Chondrocyte (in vitro differentiated cells): Measurements from ENCODE around the gene KRTAP10-11. TPM values are rescaled to one million over a fixed set of nuclear protein-coding genes. Genes with fewer than 3 reads are reported as not detected.
"Not testable (repeated sequence)": the region's sequence is repeated elsewhere in the genome, so short reads cannot be mapped to it uniquely, and the experiment has no call there.

Source experiments
- DNase-seq: peaks from one replicate; pipeline ENCODE4 v3.0.0; 2021; ENCODE audit warnings: mixed read lengths, low spot score
- H3K27ac Mint-ChIP-seq: one replicate; pipeline ENCODE4 v1.8.0; 2021; ENCODE audit warnings: mild to moderate bottlenecking, moderate library complexity, mixed read lengths; ENCODE audit not compliant: unreplicated experiment
- H3K27me3 Mint-ChIP-seq: 2 replicates; pipeline ENCODE4 v1.8.0; 2021; ENCODE audit warnings: low read depth, mixed read lengths
- H3K36me3 Mint-ChIP-seq: 2 replicates; pipeline ENCODE4 v1.8.0; 2021; ENCODE audit warnings: low read depth, mixed read lengths
- H3K4me1 Mint-ChIP-seq: 2 replicates; pipeline ENCODE4 v1.8.0; 2021; ENCODE audit warnings: low read depth, mild to moderate bottlenecking, mixed read lengths
- H3K4me3 Mint-ChIP-seq: one replicate; pipeline ENCODE4 v1.8.0; 2021; ENCODE audit warnings: mild to moderate bottlenecking, moderate library complexity, mixed read lengths; ENCODE audit not compliant: unreplicated experiment
- H3K9me3 Mint-ChIP-seq: 2 replicates; pipeline ENCODE4 v1.8.0; 2021; ENCODE audit warnings: low read depth, mixed read lengths
- CTCF ChIP-seq: fragments of 200-600 bp; sonication (generic); IDR thresholded peaks from 2 replicates; pipeline ENCODE4 v1.5.0; 2021; ENCODE audit warnings: antibody characterized with exemption, mild to moderate bottlenecking, moderate library complexity
- total RNA-seq: library from RNA; stranded (reverse); gene quantifications from 3 replicates; pipeline ENCODE4 v1.2.1, GENCODE V29; 2021

Gene KRTAP10-11
- total RNA-seq, 1 donor from 2014 or later: not detected

- Mint-ChIP-seq H3K36me3 (peaks cover 13% of the 10 kb centered on the region), H3K4me1 (no peaks in the 10 kb centered on the region), H3K9me3 (peaks cover 40% of the 10 kb centered on the region), H3K4me3 (no peak overlapping the region), H3K27me3 (peaks cover 8% of the 10 kb centered on the region), H3K27ac (no peak overlapping the region)
- TF ChIP-seq CTCF: no peak
- DNase-seq: no peak
These were observed 20.0 kb upstream of the KRTAP10-11 start for GRCh38 chr21:44626262-44626661.

- Mint-ChIP-seq H3K27ac (no peak within 1 kb of the TSS), H3K4me1 (no peaks in the 10 kb centered on the region), H3K27me3 (peaks cover 8% of the 10 kb centered on the region), H3K4me3 (no peak within 1 kb of the TSS), H3K9me3 (peaks cover 45% of the 10 kb centered on the region), H3K36me3 (peaks cover 15% of the 10 kb centered on the region)
- no peak for TF ChIP-seq CTCF
- DNase-seq: no peak
These were observed 19.5 kb upstream of the KRTAP10-11 start, which contains the start of gene KRTAP10-9 for GRCh38 chr21:44626673-44627143. TSS of gene KRTAP10-9 (plus strand) at chr21:44627093. CDS start at chr21:44627172, 79 bp downstream.

GRCh38 chr21:44627181-44627822, 18.9 kb upstream of the KRTAP10-11 start:
- not testable (repeated sequence) for H3K27ac Mint-ChIP-seq, H3K27me3 Mint-ChIP-seq, H3K4me1 Mint-ChIP-seq, H3K4me3 Mint-ChIP-seq
- Mint-ChIP-seq H3K9me3 (peaks cover 48% of the 10 kb centered on the region), H3K36me3 (peaks cover 18% of the 10 kb centered on the region)
- DNase-seq: peak; percentile 59

- H3K4me1 Mint-ChIP-seq, H3K4me3 Mint-ChIP-seq, H3K27me3 Mint-ChIP-seq, H3K27ac Mint-ChIP-seq: not testable (repeated sequence)
- DNase-seq: peak; percentile 85
- H3K36me3 Mint-ChIP-seq: peaks cover 18% of the 10 kb centered on the region
- peaks cover 47% of the 10 kb centered on the region for H3K9me3 Mint-ChIP-seq
These were observed 18.4 kb upstream of the KRTAP10-11 start for GRCh38 chr21:44627831-44628233.

GRCh38 chr21:44628707-44629391, 17.4 kb upstream of the KRTAP10-11 start:
- H3K4me3 Mint-ChIP-seq: no peak overlapping the region
- peaks cover 45% of the 10 kb centered on the region for H3K9me3 Mint-ChIP-seq
- TF ChIP-seq CTCF: no peak

GRCh38 chr21:44630440-44630839, 15.8 kb upstream of the KRTAP10-11 start:
- no peak for TF ChIP-seq CTCF
- DNase-seq: no peak
- Mint-ChIP-seq H3K4me1 (no peaks in the 10 kb centered on the region), H3K27ac (no peak overlapping the region), H3K27me3 (peaks cover 18% of the 10 kb centered on the region), H3K4me3 (no peak overlapping the region), H3K36me3 (peaks cover 13% of the 10 kb centered on the region), H3K9me3 (peaks cover 37% of the 10 kb centered on the region)

More at GRCh38 chr21:44628707-44629391, 17.4 kb upstream of the KRTAP10-11 start:
- H3K27me3 Mint-ChIP-seq: peaks cover 8% of the 10 kb centered on the region
- DNase-seq: peak; percentile 73
- H3K36me3 Mint-ChIP-seq: peaks cover 15% of the 10 kb centered on the region
- no peaks in the 10 kb centered on the region for H3K4me1 Mint-ChIP-seq
- no peak overlapping the region for H3K27ac Mint-ChIP-seq
